Neural cell (in vitro differentiated cells): Measurements from ENCODE around the gene FASLG.

Experiments
- CTCF ChIP-seq: fragments of 450-650 bp; IDR thresholded peaks from 2 replicates; pipeline ENCODE4 v1.5.1; 2014; ENCODE audit warnings: antibody characterized with exemption, mild to moderate bottlenecking, moderate library complexity; ENCODE audit not compliant: poor library complexity, severe bottlenecking
- EP300 ChIP-seq: fragments of 450-650 bp; conservative IDR thresholded peaks from 2 replicates; pipeline ENCODE4 v1.6.1; 2014; ENCODE audit warnings: antibody characterized with exemption, mild to moderate bottlenecking, moderate library complexity; ENCODE audit not compliant: poor library complexity, severe bottlenecking
- EZH2 ChIP-seq: fragments of 200-600, 300-800 bp; shearing (Covaris generic), sonication (generic); IDR thresholded peaks from 2 replicates; pipeline ENCODE4 v1.6.1; 2014; ENCODE audit warnings: antibody characterized with exemption, low read length, borderline replicate concordance, mild to moderate bottlenecking; ENCODE audit not compliant: insufficient read depth, poor library complexity, severe bottlenecking
- POLR2AphosphoS5 ChIP-seq: IDR thresholded peaks from 2 replicates; pipeline ENCODE4 v1.6.1; 2012
- RAD21 ChIP-seq: fragments of 450-650 bp; conservative IDR thresholded peaks from 2 replicates; pipeline ENCODE4 v1.6.1; 2014; ENCODE audit warnings: antibody characterized with exemption, mild to moderate bottlenecking, moderate library complexity
- TF ChIP-seq, protein P1 (sequence below): IDR thresholded peaks from 2 replicates; pipeline ENCODE4 v1.6.1; 2012; ENCODE audit warnings: borderline replicate concordance

DNA sequence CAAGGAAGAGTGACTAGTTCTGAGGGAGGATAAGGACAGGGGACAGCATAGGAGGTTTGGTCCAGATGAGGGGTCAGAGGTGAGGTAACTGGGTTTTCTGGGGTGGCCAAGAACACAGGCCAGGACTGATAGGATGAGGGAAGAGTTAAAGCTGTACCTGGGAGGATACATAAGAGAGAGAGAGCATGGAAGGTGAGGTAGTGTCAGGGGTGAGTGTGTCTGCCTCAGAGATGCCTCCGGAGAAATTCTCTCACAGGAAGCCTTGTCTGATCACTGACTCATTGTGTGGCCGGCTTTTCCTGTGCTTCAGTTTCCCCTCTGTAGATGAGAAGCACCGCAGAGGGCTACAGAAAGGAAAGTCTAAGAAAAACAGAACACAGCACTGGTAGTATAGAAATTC, 40.2 kb downstream of the FASLG start:
- no peak for TF ChIP-seq CTCF
- TF ChIP-seq, protein P1, sequence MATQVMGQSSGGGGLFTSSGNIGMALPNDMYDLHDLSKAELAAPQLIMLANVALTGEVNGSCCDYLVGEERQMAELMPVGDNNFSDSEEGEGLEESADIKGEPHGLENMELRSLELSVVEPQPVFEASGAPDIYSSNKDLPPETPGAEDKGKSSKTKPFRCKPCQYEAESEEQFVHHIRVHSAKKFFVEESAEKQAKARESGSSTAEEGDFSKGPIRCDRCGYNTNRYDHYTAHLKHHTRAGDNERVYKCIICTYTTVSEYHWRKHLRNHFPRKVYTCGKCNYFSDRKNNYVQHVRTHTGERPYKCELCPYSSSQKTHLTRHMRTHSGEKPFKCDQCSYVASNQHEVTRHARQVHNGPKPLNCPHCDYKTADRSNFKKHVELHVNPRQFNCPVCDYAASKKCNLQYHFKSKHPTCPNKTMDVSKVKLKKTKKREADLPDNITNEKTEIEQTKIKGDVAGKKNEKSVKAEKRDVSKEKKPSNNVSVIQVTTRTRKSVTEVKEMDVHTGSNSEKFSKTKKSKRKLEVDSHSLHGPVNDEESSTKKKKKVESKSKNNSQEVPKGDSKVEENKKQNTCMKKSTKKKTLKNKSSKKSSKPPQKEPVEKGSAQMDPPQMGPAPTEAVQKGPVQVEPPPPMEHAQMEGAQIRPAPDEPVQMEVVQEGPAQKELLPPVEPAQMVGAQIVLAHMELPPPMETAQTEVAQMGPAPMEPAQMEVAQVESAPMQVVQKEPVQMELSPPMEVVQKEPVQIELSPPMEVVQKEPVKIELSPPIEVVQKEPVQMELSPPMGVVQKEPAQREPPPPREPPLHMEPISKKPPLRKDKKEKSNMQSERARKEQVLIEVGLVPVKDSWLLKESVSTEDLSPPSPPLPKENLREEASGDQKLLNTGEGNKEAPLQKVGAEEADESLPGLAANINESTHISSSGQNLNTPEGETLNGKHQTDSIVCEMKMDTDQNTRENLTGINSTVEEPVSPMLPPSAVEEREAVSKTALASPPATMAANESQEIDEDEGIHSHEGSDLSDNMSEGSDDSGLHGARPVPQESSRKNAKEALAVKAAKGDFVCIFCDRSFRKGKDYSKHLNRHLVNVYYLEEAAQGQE, result no peak
- TF ChIP-seq POLR2AphosphoS5, result no peak
- no peak for TF ChIP-seq RAD21
- TF ChIP-seq EP300, result no peak
- no peak for TF ChIP-seq EZH2
